ENCODE results near the gene NEK4. TPM values are rescaled to one million over a fixed set of nuclear protein-coding genes. Genes with fewer than 3 reads are reported as not detected.
A peak's percentile ranks its signal among the peaks of the same experiment; 100 is the strongest.

The NEK4 gene
- total RNA-seq, 5 donors from 2014 or later (not counting 1 experiment from before 2014, with no cell fraction given), result 14.1 to 23.9 (median 22.2) TPM

GRCh38 chr3:52690560-52690959 lies 80.2 kb downstream of the NEK4 start:
- ChIA-PET POLR2A (no interaction called here), CTCF (no interaction called here)
- 100% methylated on average over 2 of the region's 2 CpGs for WGBS (ENCODE audit: insufficient coverage)
- no peak for ATAC-seq (replicated peaks in 1 of 4)
- Histone ChIP-seq H3K27me3 (replicated peaks in 1 of 2; ENCODE audit: control insufficient read depth in 2 of 2, extremely low read depth in 1 of 2, insufficient read depth in 2 of 2, low read length in 1 of 2) (no peaks in the 10 kb centered on the region), H3K9me3 (no peaks in the 10 kb centered on the region), H3K27ac (ENCODE audit: low read length) (no peak overlapping the region), H3K36me3 (ENCODE audit: control insufficient read depth in 2 of 2, extremely low read depth in 1 of 2, insufficient read depth in 1 of 2, low read length in 1 of 2) (peaks cover 4 to 88% of the 10 kb centered on the region in 2 donors), H3K4me1 (ENCODE audit: control insufficient read depth in 1 of 2, extremely low read depth in 1 of 2, insufficient read depth in 2 of 2, low read length in 2 of 2) (peaks cover 9 to 13% of the 10 kb centered on the region in 2 experiments), H3K4me3 (ENCODE audit: control insufficient read depth in 1 of 2, extremely low read depth in 1 of 2, low read length in 1 of 2) (no peak overlapping the region)
- H3K9me3 Mint-ChIP-seq, result no peaks in the 10 kb centered on the region
- peaks cover 9 to 37% (median 33%) of the 10 kb centered on the region in 3 donors for H3K4me1 Mint-ChIP-seq
- peak overlapping the region in 1 of 2 donors; percentile 34 for H3K27ac Mint-ChIP-seq
- peaks cover 65% of the 10 kb centered on the region for H3K36me3 Mint-ChIP-seq
- DNase-seq, result no peak
- no peaks in the 10 kb centered on the region for H3K27me3 Mint-ChIP-seq
- H3K4me3 Mint-ChIP-seq, result no peak overlapping the region

GRCh38 chr3:52689151-52689550 lies 81.6 kb downstream of the NEK4 start:
- ATAC-seq (replicated peaks in 1 of 4) (no peak), DNase-seq (no peak)
- Histone ChIP-seq H3K4me1 (ENCODE audit: control insufficient read depth in 1 of 2, extremely low read depth in 1 of 2, insufficient read depth in 2 of 2, low read length in 2 of 2) (peaks cover 13% of the 10 kb centered on the region in 2 experiments), H3K27ac (ENCODE audit: low read length) (peak overlapping the region; percentile 6), H3K9me3 (no peaks in the 10 kb centered on the region), H3K27me3 (replicated peaks in 1 of 2; ENCODE audit: control insufficient read depth in 2 of 2, extremely low read depth in 1 of 2, insufficient read depth in 2 of 2, low read length in 1 of 2) (no peaks in the 10 kb centered on the region), H3K36me3 (ENCODE audit: control insufficient read depth in 2 of 2, extremely low read depth in 1 of 2, insufficient read depth in 1 of 2, low read length in 1 of 2) (peaks cover 3 to 75% of the 10 kb centered on the region in 2 donors), H3K4me3 (ENCODE audit: control insufficient read depth in 1 of 2, extremely low read depth in 1 of 2, low read length in 1 of 2) (no peak overlapping the region)
- Mint-ChIP-seq H3K27ac (no peak overlapping the region), H3K9me3 (no peaks in the 10 kb centered on the region), H3K27me3 (no peaks in the 10 kb centered on the region), H3K36me3 (peaks cover 52% of the 10 kb centered on the region), H3K4me3 (no peak overlapping the region), H3K4me1 (peaks cover 19 to 48% (median 44%) of the 10 kb centered on the region in 3 donors)
- WGBS (ENCODE audit: insufficient coverage), result 94% methylated on average over 2 of the region's 3 CpGs
- ChIA-PET POLR2A (interaction anchor here in 1 of 2 donors (1.6 kb wide), 1 partner anchor 16 kb away, joined by 3 read pairs; the partner anchor contains the start of genes GLT8D1 and SPCS1), CTCF (no interaction called here)

GRCh38 chr3:52688266-52688665 lies 82.5 kb downstream of the NEK4 start:
- no peaks in the 10 kb centered on the region for H3K27me3 Mint-ChIP-seq
- WGBS (ENCODE audit: insufficient coverage), result no CpG with 5 or more reads among the region's 6 CpGs
- H3K9me3 Mint-ChIP-seq, result no peaks in the 10 kb centered on the region
- peaks cover 23 to 52% (median 50%) of the 10 kb centered on the region in 3 donors for H3K4me1 Mint-ChIP-seq
- H3K27ac ChIP-seq (ENCODE audit: low read length), result no peak overlapping the region
- H3K4me3 ChIP-seq (ENCODE audit: control insufficient read depth in 1 of 2, extremely low read depth in 1 of 2, low read length in 1 of 2), result no peak overlapping the region
- no peaks in the 10 kb centered on the region for H3K27me3 ChIP-seq (replicated peaks in 1 of 2; ENCODE audit: control insufficient read depth in 2 of 2, extremely low read depth in 1 of 2, insufficient read depth in 2 of 2, low read length in 1 of 2)
- H3K36me3 Mint-ChIP-seq, result peaks cover 46% of the 10 kb centered on the region
- peaks cover 17 to 20% of the 10 kb centered on the region in 2 experiments for H3K4me1 ChIP-seq (ENCODE audit: control insufficient read depth in 1 of 2, extremely low read depth in 1 of 2, insufficient read depth in 2 of 2, low read length in 2 of 2)
- peak overlapping the region in 1 of 3 donors; percentile 21 for H3K4me3 Mint-ChIP-seq
- peaks cover 3 to 66% of the 10 kb centered on the region in 2 donors for H3K36me3 ChIP-seq (ENCODE audit: control insufficient read depth in 2 of 2, extremely low read depth in 1 of 2, insufficient read depth in 1 of 2, low read length in 1 of 2)
- ChIA-PET POLR2A (no interaction called here), CTCF (no interaction called here)
- no peaks in the 10 kb centered on the region for H3K9me3 ChIP-seq
- no peak overlapping the region for H3K27ac Mint-ChIP-seq
- no peak for DNase-seq
- ATAC-seq (replicated peaks in 1 of 4), result no peak

- ATAC-seq (replicated peaks in 1 of 4) (peak; percentile 86 to 91 (median 88)), DNase-seq (peak; percentile 86 to 97 (median 91))
- peaks cover 17 to 20% of the 10 kb centered on the region in 2 experiments for H3K4me1 ChIP-seq (ENCODE audit: control insufficient read depth in 1 of 2, extremely low read depth in 1 of 2, insufficient read depth in 2 of 2, low read length in 2 of 2)
- H3K9me3 ChIP-seq, result no peaks in the 10 kb centered on the region
- peak within 1 kb of the TSS; percentile 96 to 99 (median 99) for H3K4me3 Mint-ChIP-seq
- H3K27me3 ChIP-seq (replicated peaks in 1 of 2; ENCODE audit: control insufficient read depth in 2 of 2, extremely low read depth in 1 of 2, insufficient read depth in 2 of 2, low read length in 1 of 2), result no peaks in the 10 kb centered on the region
- peak within 1 kb of the TSS; percentile 91 for H3K27ac ChIP-seq (ENCODE audit: low read length)
- H3K4me1 Mint-ChIP-seq, result peaks cover 39 to 67% (median 65%) of the 10 kb centered on the region in 3 donors
- H3K27me3 Mint-ChIP-seq, result no peaks in the 10 kb centered on the region
- no peaks in the 10 kb centered on the region for H3K9me3 Mint-ChIP-seq
- peaks cover 0 to 44% of the 10 kb centered on the region in 2 donors for H3K36me3 ChIP-seq (ENCODE audit: control insufficient read depth in 2 of 2, extremely low read depth in 1 of 2, insufficient read depth in 1 of 2, low read length in 1 of 2)
- peak within 1 kb of the TSS; percentile 79 to 84 for H3K4me3 ChIP-seq (ENCODE audit: control insufficient read depth in 1 of 2, extremely low read depth in 1 of 2, low read length in 1 of 2)
- WGBS (ENCODE audit: insufficient coverage), result under 1% methylated on average over 71 of the region's 82 CpGs
- POLR2A ChIA-PET, result interaction anchor here (0.5 to 1.4 kb wide), 2 partner anchors 20 to 23 kb away, joined by 4 to 6 read pairs; partner anchors contain the start of gene SPCS1 (in 1 of the 2)
- peaks cover 39% of the 10 kb centered on the region for H3K36me3 Mint-ChIP-seq
- CTCF ChIA-PET, result no interaction called here
- peak within 1 kb of the TSS; percentile 97 to 98 for H3K27ac Mint-ChIP-seq
Measured at GRCh38 chr3:52685709-52686691, 84.7 kb downstream of the NEK4 start, which contains the start of the genes GNL3 and PBRM1. GNL3 (plus strand) TSS chr3:52686032; CDS start chr3:52686093, 61 bp downstream. PBRM1 (minus strand) TSS chr3:52685913.

GRCh38 chr3:52685285-52685708 lies 85.4 kb downstream of the NEK4 start:
- H3K36me3 ChIP-seq (ENCODE audit: control insufficient read depth in 2 of 2, extremely low read depth in 1 of 2, insufficient read depth in 1 of 2, low read length in 1 of 2), result peaks cover 0 to 40% of the 10 kb centered on the region in 2 donors
- POLR2A ChIA-PET, result no interaction called here

GRCh38 chr3:52684184-52684583 lies 86.6 kb downstream of the NEK4 start:
- ATAC-seq (replicated peaks in 1 of 4) (no peak), DNase-seq (no peak)
- Histone ChIP-seq H3K27ac (ENCODE audit: low read length) (no peak overlapping the region), H3K27me3 (replicated peaks in 1 of 2; ENCODE audit: control insufficient read depth in 2 of 2, extremely low read depth in 1 of 2, insufficient read depth in 2 of 2, low read length in 1 of 2) (no peaks in the 10 kb centered on the region), H3K4me1 (ENCODE audit: control insufficient read depth in 1 of 2, extremely low read depth in 1 of 2, insufficient read depth in 2 of 2, low read length in 2 of 2) (peaks cover 17 to 23% of the 10 kb centered on the region in 2 experiments), H3K9me3 (no peaks in the 10 kb centered on the region), H3K4me3 (ENCODE audit: control insufficient read depth in 1 of 2, extremely low read depth in 1 of 2, low read length in 1 of 2) (no peak overlapping the region), H3K36me3 (ENCODE audit: control insufficient read depth in 2 of 2, extremely low read depth in 1 of 2, insufficient read depth in 1 of 2, low read length in 1 of 2) (peaks cover 3 to 37% of the 10 kb centered on the region in 2 donors)
- peak overlapping the region; percentile 83 to 95 for H3K27ac Mint-ChIP-seq
- no CpG with 5 or more reads among the region's 5 CpGs for WGBS (ENCODE audit: insufficient coverage)
- H3K36me3 Mint-ChIP-seq, result peaks cover 35% of the 10 kb centered on the region
- peaks cover 49 to 76% (median 73%) of the 10 kb centered on the region in 3 donors for H3K4me1 Mint-ChIP-seq
- peak overlapping the region; percentile 89 to 99 (median 90) for H3K4me3 Mint-ChIP-seq
- ChIA-PET POLR2A (interaction anchor here in 1 of 2 donors (0.7 kb wide), 1 partner anchor 567 kb away, joined by 8 read pairs; no protein-coding TSS in a partner anchor), CTCF (no interaction called here)
- no peaks in the 10 kb centered on the region for H3K27me3 Mint-ChIP-seq
- H3K9me3 Mint-ChIP-seq, result no peaks in the 10 kb centered on the region

More at GRCh38 chr3:52685285-52685708, 85.4 kb downstream of the NEK4 start:
- Mint-ChIP-seq H3K9me3 (no peaks in the 10 kb centered on the region), H3K4me3 (peak overlapping the region; percentile 89 to 99 (median 90)), H3K36me3 (peaks cover 36% of the 10 kb centered on the region), H3K27me3 (no peaks in the 10 kb centered on the region), H3K27ac (peak overlapping the region; percentile 83 to 95), H3K4me1 (peaks cover 39 to 70% (median 66%) of the 10 kb centered on the region in 3 donors)
- H3K4me3 ChIP-seq (ENCODE audit: control insufficient read depth in 1 of 2, extremely low read depth in 1 of 2, low read length in 1 of 2), result peak overlapping the region; percentile 75 to 84
- DNase-seq, result peak in 33 of 35 experiments; percentile 51 to 88 (median 68)
- CTCF ChIA-PET, result no interaction called here
- no peaks in the 10 kb centered on the region for H3K27me3 ChIP-seq (replicated peaks in 1 of 2; ENCODE audit: control insufficient read depth in 2 of 2, extremely low read depth in 1 of 2, insufficient read depth in 2 of 2, low read length in 1 of 2)
- whole genome bisulfite sequencing (ENCODE audit: insufficient coverage), result 0% methylated on average over 32 of the region's 41 CpGs
- ATAC-seq (replicated peaks in 1 of 4), result peak; percentile 75 to 81 (median 78)
- H3K4me1 ChIP-seq (ENCODE audit: control insufficient read depth in 1 of 2, extremely low read depth in 1 of 2, insufficient read depth in 2 of 2, low read length in 2 of 2), result peaks cover 17 to 23% of the 10 kb centered on the region in 2 experiments
- H3K9me3 ChIP-seq, result no peaks in the 10 kb centered on the region
- peak overlapping the region; percentile 91 for H3K27ac ChIP-seq (ENCODE audit: low read length)

All from T-cell (primary cell).